HepG2 (cell line): ENCODE results near the gene TAF9B. TPM values are rescaled to one million over a fixed set of nuclear protein-coding genes. Genes with fewer than 3 reads are reported as not detected.
A peak's percentile ranks its signal among the peaks of the same experiment; 100 is the strongest.

Source experiments
- ATAC-seq: fragments of 200-7000 bp; cut with Tn5 transposase; 3 replicates; pipeline ENCODE4 v1.9.1; 2020; ENCODE audit warnings: mild to moderate bottlenecking, moderate library complexity
- BruUV-seq: library from RNA; stranded (reverse); fragments of 400-500 nt; replicated peaks from 2 replicates; lab custom pipeline; 2021; lab: Mats Ljungman, UMichigan
- CTCF ChIA-PET: fragments of 300-600 bp; formaldehyde crosslinking; extraction: SDS; loops from one replicate; lab custom pipeline; 2021; ENCODE audit warnings: low total read pairs, inconsistent platforms, low intra/inter-chr PET ratio; lab: Yijun Ruan, JAX
- POLR2A ChIA-PET: fragments of 350-600 bp; sonication (Branson Sonifier 250); formaldehyde crosslinking; loops from one replicate; lab custom pipeline; 2020; ENCODE audit warnings: antibody characterized with exemption, inconsistent platforms; lab: Yijun Ruan, JAX
- DNase-seq: peaks from one replicate; pipeline ENCODE4 v3.0.0-alpha.2; 2015; ENCODE audit warnings: low spot score
- FAIRE-seq: peaks from 3 replicates; lab custom pipeline; 2011; peaks lifted over from hg19 to GRCh38; lab: Jason Lieb, UNC
- H2AFZ ChIP-seq: one replicate; pipeline ENCODE4 v1.6.1; 2011; ENCODE audit warnings: low read length, inconsistent platforms
- H3K27ac ChIP-seq: fragments of 300-600 bp; 3 replicates; pipeline ENCODE4 v1.8.0; 2011; ENCODE audit warnings: mixed run types, mild to moderate bottlenecking, mixed read lengths, low read length, inconsistent platforms; ENCODE audit not compliant: insufficient read depth; ENCODE audit errors: extremely low read length
- H3K27me3 ChIP-seq, 2 experiments: fragments of 200-600 bp in 1 of 2; 2 replicates in 1 of 2; 3 replicates in 1 of 2; pipeline versions ENCODE4 v1.6.0 to v1.8.0; 2011; ENCODE audit warnings: low read length in 2 of 2, mild to moderate bottlenecking in 2 of 2, moderate library complexity in 2 of 2, inconsistent platforms in 1 of 2; ENCODE audit not compliant: insufficient read depth in 2 of 2, control insufficient read depth in 1 of 2
- H3K36me3 ChIP-seq, 2 experiments: fragments of 200-600 bp in 1 of 2; replicated peaks in 1 of 2; 2 replicates in 1 of 2; 3 replicates in 1 of 2; pipeline versions ENCODE4 v1.5.1 to v1.8.0; 2011; ENCODE audit warnings: low read length in 2 of 2, inconsistent platforms in 1 of 2; ENCODE audit not compliant: insufficient read depth in 2 of 2, control insufficient read depth in 1 of 2
- H3K4me1 ChIP-seq: 2 replicates; pipeline ENCODE4 v1.5.1; 2012; ENCODE audit warnings: low read length, inconsistent platforms; ENCODE audit not compliant: insufficient read depth
- H3K4me2 ChIP-seq: 2 replicates; pipeline ENCODE4 v1.6.0; 2011; ENCODE audit warnings: low read depth, low read length, inconsistent platforms
- H3K4me3 ChIP-seq, 3 experiments: fragments of 200-600 bp in 1 of 3; sonication (generic), shearing (Covaris generic) in 1 of 3; replicated peaks in 1 of 3; 2 replicates each; pipeline ENCODE4 v1.5.1; 2011 to 2016; ENCODE audit warnings: low read length in 3 of 3, inconsistent platforms in 2 of 3, low read depth in 2 of 3, mild to moderate bottlenecking in 2 of 3, control low read depth in 1 of 3, mixed read lengths in 1 of 3; ENCODE audit not compliant: insufficient read depth in 1 of 3
- H3K79me2 ChIP-seq: one replicate; pipeline ENCODE4 v1.6.1; 2011; ENCODE audit warnings: low read length, inconsistent platforms; ENCODE audit not compliant: insufficient read depth
- H3K9ac ChIP-seq: 2 replicates; pipeline ENCODE4 v1.6.0; 2011; ENCODE audit warnings: mild to moderate bottlenecking, low read depth, low read length, inconsistent platforms; ENCODE audit not compliant: insufficient read depth
- H3K9me3 ChIP-seq: 2 replicates; pipeline ENCODE4 v1.5.1; 2012; ENCODE audit warnings: mild to moderate bottlenecking, low read length
- H4K20me1 ChIP-seq: 2 replicates; pipeline ENCODE4 v1.6.0; 2011; ENCODE audit warnings: inconsistent platforms, mild to moderate bottlenecking, low read length, moderate library complexity; ENCODE audit not compliant: insufficient read depth
- ADNP ChIP-seq: sonication (generic); formaldehyde crosslinking; IDR thresholded peaks from 2 replicates; pipeline ENCODE4 v1.4.0; 2020; ENCODE audit warnings: missing genetic modification reagents
- FOSL1 ChIP-seq: sonication (generic); formaldehyde crosslinking; IDR thresholded peaks from 2 replicates; pipeline ENCODE4 v1.9.0; 2021; ENCODE audit warnings: missing genetic modification reagents, borderline replicate concordance
- FOXP4 ChIP-seq: sonication (generic); formaldehyde crosslinking; IDR thresholded peaks from 2 replicates; pipeline ENCODE4 v1.4.0; 2020; ENCODE audit warnings: missing genetic modification reagents
- IRF2 ChIP-seq: IDR thresholded peaks from 2 replicates; pipeline ENCODE4 v1.6.1; 2018; ENCODE audit warnings: missing genetic modification reagents, missing compliant biosample characterization
- MAFK ChIP-seq, 2 experiments: IDR thresholded peaks in 1 of 2; conservative IDR thresholded peaks in 1 of 2; 2 replicates each; pipeline ENCODE4 v1.6.1; 2011; ENCODE audit warnings: improper control_type of control experiment in 2 of 2, low read length in 2 of 2
- MXI1 ChIP-seq: IDR thresholded peaks from 3 replicates; pipeline ENCODE4 v1.6.1; 2012; ENCODE audit warnings: low read depth, low read length, inconsistent platforms, borderline replicate concordance
- NFE2L2 ChIP-seq: fragments of 150-350 bp; IDR thresholded peaks from 2 replicates; pipeline ENCODE4 v1.6.1; 2014; ENCODE audit warnings: low read length
- SOX13 ChIP-seq, 3 experiments: fragments of 450-650 bp in 1 of 3; sonication (generic) in 1 of 3; formaldehyde crosslinking in 1 of 3; IDR thresholded peaks in 2 of 3; conservative IDR thresholded peaks in 1 of 3; 2 replicates each; pipeline versions ENCODE4 v1.5.0 to v1.6.1; 2016 to 2020; ENCODE audit warnings: antibody characterized with exemption in 1 of 3, mild to moderate bottlenecking in 1 of 3, missing compliant biosample characterization in 1 of 3, missing genetic modification reagents in 1 of 3, moderate library complexity in 1 of 3
- TCF7 ChIP-seq: sonication (generic); IDR thresholded peaks from 2 replicates; pipeline ENCODE4 v1.6.1; 2016; ENCODE audit warnings: antibody characterized with exemption, low read depth
- TMF1 ChIP-seq: sonication (generic); formaldehyde crosslinking; IDR thresholded peaks from 2 replicates; pipeline ENCODE4 v1.8.1; 2022; ENCODE audit warnings: low read depth, missing genetic modification reagents
- ZGPAT ChIP-seq: IDR thresholded peaks from 2 replicates; pipeline ENCODE4 v1.6.1; 2016; ENCODE audit warnings: mild to moderate bottlenecking
- ZSCAN5A ChIP-seq: sonication (generic); formaldehyde crosslinking; IDR thresholded peaks from 2 replicates; pipeline ENCODE4 v1.8.0; 2022; ENCODE audit warnings: mild to moderate bottlenecking, missing genetic modification reagents, borderline replicate concordance
- WGBS: methylation state at CpG from one replicate; pipeline ENCODE4 v1.1.6; 2017; ENCODE audit warnings: low lambda C conversion rate; 5-methylcytosine and 5-hydroxymethylcytosine counted together
- in situ Hi-C: cut with HindIII; loops from 2 replicates; pipeline ENCODE4 v1.10.0; 2017; ENCODE audit warnings: low pct_unique_long_range_greater_than_20kb; ENCODE audit not compliant: extremely low pct_ligation_motif_present
- intact Hi-C: fragments of 100-400 bp; cut with micrococcal nuclease; formaldehyde crosslinking; loops from one replicate; pipeline ENCODE4 v1.10.0; 2022; ENCODE audit not compliant: unreplicated experiment
- polyA plus RNA-seq, 8 experiments: library from polyadenylated mRNA; depleted of rRNA in 3 of 8; stranded (reverse) in 7 of 8; unstranded in 1 of 8; fragments of >200 nt; fragmentation: Illumina TruSeq in 4 of 8; extraction: Trizol in 4 of 8; gene quantifications; 2 replicates each; pipeline versions ENCODE4 v1.2.1 to v1.2.3, GENCODE V29; 2011 to 2016; ENCODE audit warnings: low read depth in 4 of 8, missing spikeins in 1 of 8, mixed read lengths in 1 of 8; ENCODE audit not compliant: insufficient read depth in 1 of 8
- total RNA-seq, 5 experiments: library from RNA; depleted of rRNA; stranded (reverse); fragments of >200 nt; fragmentation: Illumina TruSeq; extraction: Trizol; gene quantifications; 2 replicates each; pipeline ENCODE4 v1.2.3, GENCODE V29; 2016; ENCODE audit warnings: low read depth in 1 of 5

Gene TAF9B
- total and polyA plus RNA-seq, 2 of the 13 experiments (the other 11 are each of a cell fraction or from before 2014, with no cell fraction given), result 10.8 to 15.2 TPM

- TF ChIP-seq SOX13 (IDR thresholded peaks at IDR 0.05), result no peak
- peak in 1 of 2 experiments; percentile 39; a peak in 1 of 4 replicates for TF ChIP-seq SOX13 (CRISPR knock-in tag; conservative IDR thresholded peaks at IDR 0.05 in 1 of 2, IDR thresholded peaks at IDR 0.05 in 1 of 2)
- peak; percentile 54; the same call in 1 of the 3 replicates for TF ChIP-seq MXI1
- TF ChIP-seq MAFK (conservative IDR thresholded peaks at IDR 0.05 in 1 of 2, IDR thresholded peaks at IDR 0.05 in 1 of 2; ENCODE audit: low read length in 2 of 2), result 0 out of 4 replicates have a peak, but pooled peaks have one; percentile 2 to 18
Observed at GRCh38 chrX:78104447-78105176, 34.8 kb downstream of the TAF9B start (continued).

- peak; percentile 99 for ATAC-seq
- peak; percentile 60; the same call in 1 of the 2 replicates for TF ChIP-seq IRF2 (CRISPR knock-in tag)
- peak; percentile 83; the same call in 1 of the 2 replicates for TF ChIP-seq ZGPAT (CRISPR knock-in tag)
- TF ChIP-seq ZSCAN5A, result peak; percentile 86
- no peak for TF ChIP-seq TCF7
- TF ChIP-seq TMF1 (CRISPR knock-in tag), result peak; percentile 62; the same call in 1 of the 2 replicates
- no peak for TF ChIP-seq ADNP (CRISPR knock-in tag)
- TF ChIP-seq FOSL1 (CRISPR knock-in tag), result no peak
- TF ChIP-seq NFE2L2, result no peak
- peak; percentile 83 for TF ChIP-seq FOXP4
Observed at GRCh38 chrX:78103623-78104446, 35.6 kb downstream of the TAF9B start, which contains the start of gene PGK1. TSS of gene PGK1 (plus strand) at chrX:78104248. CDS start at chrX:78104341, 93 bp downstream.

More at GRCh38 chrX:78103623-78104446, 35.6 kb downstream of the TAF9B start, which contains the start of gene PGK1:
- Histone ChIP-seq H3K79me2 (peaks cover 48% of the 10 kb centered on the region), H2AFZ (no peak within 1 kb of the TSS), H3K4me1 (peaks cover 39% of the 10 kb centered on the region), H3K36me3 (no peaks in the 10 kb centered on the region; a peak in 1 of 5 replicates), H3K9ac (peak within 1 kb of the TSS; percentile 84), H3K4me3 (peak within 1 kb of the TSS; percentile 74 to 87 (median 80)), H3K9me3 (no peaks in the 10 kb centered on the region), H3K4me2 (peak within 1 kb of the TSS; percentile 74), H3K27ac (peak within 1 kb of the TSS; percentile 88), H3K27me3 (no peaks in the 10 kb centered on the region; a peak in 1 of 5 replicates), H4K20me1 (peaks cover 40% of the 10 kb centered on the region)
- in situ Hi-C loops, result loop anchor here (25.0 kb wide), 1 partner anchor 192 kb away; the partner anchor contains the start of gene ATP7A
- intact Hi-C loops, result loop anchor here (2.0 to 5.0 kb wide), 3 partner anchors 193 to 317 kb away; partner anchors contain the start of genes ATP7A, ATRX, COX7B and MAGT1
- DNase-seq (peak; percentile 87), FAIRE-seq (peak; percentile 59)
- ChIA-PET CTCF (no interaction called here), POLR2A (interaction anchor here (1.8 kb wide), 1 partner anchor 36 kb away, joined by 6 read pairs; the partner anchor contains the start of gene TAF9B)
- WGBS, result 0% methylated on average over 2 of the region's 72 CpGs
- BruUV-seq, result TSS peak; percentile 85
